COR-L47 (cell line): ENCODE results near the gene SCRT2.

Experiments
- DNase-seq: peaks from one replicate; lab custom pipeline; 2025; lab: John Stamatoyannopoulos, UW

The SCRT2 gene

GRCh38 chr20:634148-634925, 41.3 kb downstream of the SCRT2 start:
- DNase-seq: peak; percentile 58

GRCh38 chr20:631101-631500, 44.5 kb downstream of the SCRT2 start:
- DNase-seq: no peak

GRCh38 chr20:626579-626978, 49.0 kb downstream of the SCRT2 start:
- DNase-seq: no peak

GRCh38 chr20:625360-625932, 50.2 kb downstream of the SCRT2 start:
- DNase-seq: no peak

- DNase-seq: no peak
These were observed 51.9 kb downstream of the SCRT2 start for GRCh38 chr20:623704-624103.

GRCh38 chr20:623021-623420, 52.6 kb downstream of the SCRT2 start:
- no peak for DNase-seq

- no peak for DNase-seq
These were observed 53.4 kb downstream of the SCRT2 start for GRCh38 chr20:622161-622560.

- no peak for DNase-seq
These were observed 54.4 kb downstream of the SCRT2 start for GRCh38 chr20:621125-621756.

- no peak for DNase-seq
These were observed 55.4 kb downstream of the SCRT2 start for GRCh38 chr20:620246-620645.

- DNase-seq: no peak
These were observed 56.6 kb downstream of the SCRT2 start for GRCh38 chr20:618980-619379.

GRCh38 chr20:617934-618690, 57.5 kb downstream of the SCRT2 start:
- no peak for DNase-seq

- no peak for DNase-seq
These were observed 60.1 kb downstream of the SCRT2 start for GRCh38 chr20:615514-615913.

GRCh38 chr20:611843-612185, 63.8 kb downstream of the SCRT2 start:
- DNase-seq: no peak
